ENCODE data around the gene GALM.

GRCh38 chr2:38728694-38729093 is 62.8 kb downstream of the GALM start:
- TF ChIP-seq POLR2AphosphoS5 (IDR thresholded peaks at IDR 0.05; ENCODE audit: low read depth, low read length) (no peak), MAX (IDR thresholded peaks at IDR 0.05) (no peak), ZSCAN20 (CRISPR knock-in tag; IDR thresholded peaks at IDR 0.05; ENCODE audit: borderline replicate concordance) (no peak)

Measured in HepG2 (cell line).